Mesenchymal stem cell (in vitro differentiated cells and primary cell): Measurements from ENCODE around the gene MYO1D.

Experiments
- DNase-seq: peaks from one replicate; pipeline ENCODE4 v3.0.0-alpha.2; 2013
- H2AFZ ChIP-seq: one replicate; pipeline ENCODE4 v1.6.1; 2013; ENCODE audit warnings: low read depth, mild to moderate bottlenecking, control low read depth, inconsistent platforms, low read length, moderate library complexity
- H2AK5ac ChIP-seq: 2 replicates; pipeline ENCODE4 v1.6.1; 2013; ENCODE audit warnings: low read length, moderate library complexity, mild to moderate bottlenecking, inconsistent platforms; ENCODE audit not compliant: severe bottlenecking
- H2BK120ac ChIP-seq: one replicate; pipeline ENCODE4 v1.6.1; 2013; ENCODE audit warnings: low read depth, mild to moderate bottlenecking, inconsistent platforms, low read length, moderate library complexity
- H2BK12ac ChIP-seq, 2 experiments: one replicate each; pipeline ENCODE4 v1.6.1; 2013; ENCODE audit warnings: inconsistent platforms in 2 of 2, low read length in 2 of 2, mild to moderate bottlenecking in 2 of 2, moderate library complexity in 2 of 2, control low read depth in 1 of 2
- H2BK15ac ChIP-seq: one replicate; pipeline ENCODE4 v1.6.1; 2013; ENCODE audit warnings: mild to moderate bottlenecking, low read depth, inconsistent platforms; ENCODE audit not compliant: poor library complexity, severe bottlenecking
- H2BK5ac ChIP-seq: 2 replicates; pipeline ENCODE4 v1.6.1; 2013; ENCODE audit warnings: low read depth, mild to moderate bottlenecking, low read length, control low read depth, inconsistent platforms; ENCODE audit not compliant: poor library complexity, severe bottlenecking
- H3K14ac ChIP-seq, 2 experiments: one replicate each; pipeline ENCODE4 v1.6.1; 2013; ENCODE audit warnings: inconsistent platforms in 2 of 2, low read length in 2 of 2, control low read depth in 1 of 2, mild to moderate bottlenecking in 1 of 2, moderate library complexity in 1 of 2
- H3K18ac ChIP-seq, 2 experiments: one replicate each; pipeline ENCODE4 v1.6.1; 2013; ENCODE audit warnings: inconsistent platforms in 2 of 2, low read length in 2 of 2, control low read depth in 1 of 2, low read depth in 1 of 2, mild to moderate bottlenecking in 1 of 2
- H3K23ac ChIP-seq, 2 experiments: one replicate each; pipeline ENCODE4 v1.6.1; 2013; ENCODE audit warnings: inconsistent platforms in 2 of 2, low read length in 2 of 2, mild to moderate bottlenecking in 2 of 2, moderate library complexity in 2 of 2, control low read depth in 1 of 2
- H3K27ac ChIP-seq: 2 replicates; pipeline ENCODE4 v1.5.1; 2013; ENCODE audit warnings: mild to moderate bottlenecking, moderate library complexity, low read length, control low read depth, inconsistent platforms; ENCODE audit not compliant: poor library complexity, severe bottlenecking
- H3K27me3 ChIP-seq, 2 experiments: 2 replicates each; pipeline versions ENCODE4 v1.6.1 to v1.7.0; 2013; ENCODE audit warnings: low read length in 2 of 2, mild to moderate bottlenecking in 2 of 2, moderate library complexity in 2 of 2, control low read depth in 1 of 2, inconsistent platforms in 1 of 2; ENCODE audit not compliant: control insufficient read depth in 1 of 2, insufficient read depth in 1 of 2
- H3K36me3 ChIP-seq, 2 experiments: 2 replicates each; pipeline versions ENCODE4 v1.6.1 to v1.7.0; 2013; ENCODE audit warnings: low read length in 2 of 2, control low read depth in 1 of 2, inconsistent platforms in 1 of 2, low read depth in 1 of 2, mild to moderate bottlenecking in 1 of 2; ENCODE audit not compliant: insufficient read depth in 2 of 2, control insufficient read depth in 1 of 2
- H3K4ac ChIP-seq, 2 experiments: one replicate each; pipeline ENCODE4 v1.6.1; 2013; ENCODE audit warnings: inconsistent platforms in 2 of 2, low read length in 2 of 2, mild to moderate bottlenecking in 2 of 2, moderate library complexity in 2 of 2, control low read depth in 1 of 2, low read depth in 1 of 2
- H3K4me1 ChIP-seq: 2 replicates; pipeline ENCODE4 v1.6.1; 2013; ENCODE audit warnings: low read depth, low read length, control low read depth; ENCODE audit not compliant: control insufficient read depth, insufficient read depth
- H3K4me2 ChIP-seq: 2 replicates; pipeline ENCODE4 v1.6.1; 2013; ENCODE audit warnings: low read length, mild to moderate bottlenecking, inconsistent platforms; ENCODE audit not compliant: poor library complexity, severe bottlenecking
- H3K4me3 ChIP-seq, 2 experiments: 2 replicates each; pipeline versions ENCODE4 v1.5.1 to v1.7.0; 2013; ENCODE audit warnings: low read length in 2 of 2, mild to moderate bottlenecking in 2 of 2, control low read depth in 1 of 2, low read depth in 1 of 2; ENCODE audit not compliant: insufficient read depth in 1 of 2
- H3K79me1 ChIP-seq: replicated peaks from 2 replicates; pipeline ENCODE4 v1.6.1; 2013; ENCODE audit warnings: mild to moderate bottlenecking, control low read depth, low read length, inconsistent platforms; ENCODE audit not compliant: poor library complexity, severe bottlenecking
- H3K9ac ChIP-seq: 2 replicates; pipeline ENCODE4 v1.7.0; 2013; ENCODE audit warnings: mild to moderate bottlenecking, low read length, moderate library complexity
- H3K9me3 ChIP-seq: 2 replicates; pipeline ENCODE4 v1.7.0; 2013; ENCODE audit warnings: mild to moderate bottlenecking, low read length; ENCODE audit not compliant: control insufficient read depth
- H4K8ac ChIP-seq: one replicate; pipeline ENCODE4 v1.6.1; 2013; ENCODE audit warnings: inconsistent platforms, mild to moderate bottlenecking, low read length, moderate library complexity
- H4K91ac ChIP-seq: one replicate; pipeline ENCODE4 v1.6.1; 2013; ENCODE audit warnings: mild to moderate bottlenecking, low read length, inconsistent platforms
- WGBS: methylation state at CpG from one replicate; pipeline ENCODE4 v1.1.7; 2013; ENCODE audit warnings: mixed read lengths; 5-methylcytosine and 5-hydroxymethylcytosine counted together

MYO1D gene

DNA sequence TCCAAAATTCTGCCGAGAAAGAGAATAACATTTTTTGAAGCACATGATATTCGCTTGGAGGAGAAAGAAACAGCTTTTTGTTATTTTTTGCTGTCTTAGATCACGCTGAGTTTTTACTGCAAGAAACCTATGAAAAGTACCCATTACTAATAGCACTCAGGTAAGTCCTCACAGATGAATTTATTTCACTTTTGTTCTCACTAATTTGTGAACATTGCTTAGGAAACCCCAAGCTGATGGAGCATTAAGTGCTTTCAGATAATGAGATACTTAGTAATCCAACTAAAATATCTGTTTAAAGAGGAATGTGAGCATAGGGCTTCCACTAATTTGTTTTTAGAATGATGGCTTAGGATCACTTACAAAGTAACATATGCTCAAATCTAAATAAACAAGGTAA lies 45.7 kb downstream of the MYO1D start:
- H3K14ac ChIP-seq = no peak overlapping the region
- H3K27me3 ChIP-seq = no peaks in the 10 kb centered on the region
- no peak overlapping the region for H3K27ac ChIP-seq
- H3K23ac ChIP-seq = no peak overlapping the region
- no peak overlapping the region for H3K18ac ChIP-seq
- H3K4me2 ChIP-seq = no peak overlapping the region
- no peak overlapping the region for H2AFZ ChIP-seq
- no peak overlapping the region for H3K9ac ChIP-seq
- H3K4me1 ChIP-seq = no peaks in the 10 kb centered on the region
- no peak overlapping the region for H2BK5ac ChIP-seq
- WGBS = 100% methylated on average over 2 of the region's 3 CpGs
- no peak overlapping the region for H3K4me3 ChIP-seq
- no peak overlapping the region for H2BK120ac ChIP-seq
- no peak for DNase-seq
- no peak overlapping the region for H4K8ac ChIP-seq
- no peak overlapping the region for H3K4ac ChIP-seq
- no peak overlapping the region for H2AK5ac ChIP-seq
- no peaks in the 10 kb centered on the region for H3K79me1 ChIP-seq
- H4K91ac ChIP-seq = no peak overlapping the region
- H2BK15ac ChIP-seq = no peak overlapping the region
- H2BK12ac ChIP-seq = no peak overlapping the region
- H3K9me3 ChIP-seq = no peaks in the 10 kb centered on the region
- H3K36me3 ChIP-seq = no peaks in the 10 kb centered on the region

DNA sequence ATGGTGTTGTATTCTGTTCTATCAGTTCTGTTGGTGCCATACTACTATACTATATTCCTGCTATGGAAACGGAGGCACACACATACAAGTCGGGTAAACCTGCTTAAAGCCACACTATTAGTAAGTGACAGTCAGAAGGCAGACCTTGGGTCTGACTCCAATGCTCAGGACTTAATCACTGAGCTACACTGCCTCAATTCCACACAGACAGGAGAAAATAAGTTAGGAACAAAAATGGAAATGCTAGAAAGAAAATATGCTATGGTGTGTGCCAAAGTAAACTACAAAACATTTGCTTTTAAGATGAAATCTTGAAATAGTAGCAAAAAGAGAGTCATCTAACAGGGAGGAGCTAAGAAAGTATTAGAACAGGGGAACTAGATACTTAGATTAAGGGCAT lies 48.1 kb downstream of the MYO1D start:
- H2BK5ac ChIP-seq = no peak overlapping the region
- H3K4ac ChIP-seq = no peak overlapping the region
- H4K8ac ChIP-seq = no peak overlapping the region
- H3K79me1 ChIP-seq = no peaks in the 10 kb centered on the region
- no peak for DNase-seq
- no peak overlapping the region for H3K18ac ChIP-seq
- no peak overlapping the region for H2BK120ac ChIP-seq
- H4K91ac ChIP-seq = no peak overlapping the region
- H3K9ac ChIP-seq = peak overlapping the region; percentile 78
- peak overlapping the region in 1 of 2 experiments; percentile 62 for H3K4me3 ChIP-seq
- H3K4me1 ChIP-seq = no peaks in the 10 kb centered on the region
- H3K36me3 ChIP-seq = no peaks in the 10 kb centered on the region
- H2BK15ac ChIP-seq = no peak overlapping the region
- no peak overlapping the region for H3K27ac ChIP-seq
- WGBS = 89% methylated on average over 2 of the region's 2 CpGs
- H2AFZ ChIP-seq = no peak overlapping the region
- H3K4me2 ChIP-seq = no peak overlapping the region
- H3K23ac ChIP-seq = no peak overlapping the region
- H3K14ac ChIP-seq = no peak overlapping the region
- no peak overlapping the region for H2BK12ac ChIP-seq
- no peaks in the 10 kb centered on the region for H3K27me3 ChIP-seq
- no peaks in the 10 kb centered on the region for H3K9me3 ChIP-seq
- no peak overlapping the region for H2AK5ac ChIP-seq

GRCh38 chr17:32827227-32827626 lies 49.7 kb downstream of the MYO1D start:
- no peaks in the 10 kb centered on the region for H3K27me3 ChIP-seq
- no peak overlapping the region for H2BK15ac ChIP-seq
- no peak overlapping the region for H3K14ac ChIP-seq
- no peak overlapping the region for H2BK5ac ChIP-seq
- peak overlapping the region; percentile 78 for H3K9ac ChIP-seq
- H2BK120ac ChIP-seq = no peak overlapping the region
- H3K36me3 ChIP-seq = no peaks in the 10 kb centered on the region
- no peak overlapping the region for H3K18ac ChIP-seq
- H3K4me3 ChIP-seq = peak overlapping the region in 1 of 2 experiments; percentile 16
- H2AK5ac ChIP-seq = no peak overlapping the region
- H3K4me2 ChIP-seq = no peak overlapping the region
- no peaks in the 10 kb centered on the region for H3K79me1 ChIP-seq
- H3K4me1 ChIP-seq = no peaks in the 10 kb centered on the region
- H3K27ac ChIP-seq = no peak overlapping the region
- H3K23ac ChIP-seq = no peak overlapping the region
- H4K8ac ChIP-seq = no peak overlapping the region
- no peak overlapping the region for H2AFZ ChIP-seq
- H3K9me3 ChIP-seq = no peaks in the 10 kb centered on the region
- DNase-seq = no peak
- no peak overlapping the region for H3K4ac ChIP-seq
- no peak overlapping the region for H2BK12ac ChIP-seq
- no peak overlapping the region for H4K91ac ChIP-seq

DNA sequence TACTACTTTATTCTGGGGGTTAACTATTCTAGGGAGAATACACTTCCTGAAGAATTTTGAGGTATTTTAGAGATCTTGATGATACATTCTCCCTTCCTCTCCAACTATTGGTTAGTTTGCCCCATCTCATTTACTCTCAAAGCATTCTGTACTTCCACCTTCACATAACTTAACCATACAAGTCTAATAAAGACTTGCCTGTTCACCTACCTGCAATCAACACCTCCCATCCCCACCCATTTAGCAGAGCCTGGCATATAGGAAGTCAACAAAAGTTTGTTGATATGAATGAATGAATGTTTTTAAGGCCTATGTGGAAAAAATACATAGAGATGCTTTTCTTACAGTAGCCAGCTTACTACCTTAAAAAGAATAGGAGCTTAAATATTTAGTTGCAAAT lies 50.8 kb downstream of the MYO1D start:
- Histone ChIP-seq H3K18ac (no peak overlapping the region), H3K9ac (no peak overlapping the region), H2BK5ac (no peak overlapping the region), H3K23ac (no peak overlapping the region), H3K4me1 (no peaks in the 10 kb centered on the region), H4K8ac (no peak overlapping the region), H3K27ac (no peak overlapping the region), H2AFZ (no peak overlapping the region), H2AK5ac (no peak overlapping the region), H3K14ac (no peak overlapping the region), H3K36me3 (no peaks in the 10 kb centered on the region), H3K27me3 (no peaks in the 10 kb centered on the region), H3K4me2 (no peak overlapping the region), H3K4ac (no peak overlapping the region), H3K79me1 (no peaks in the 10 kb centered on the region), H2BK12ac (no peak overlapping the region), H3K4me3 (no peak overlapping the region), H3K9me3 (no peaks in the 10 kb centered on the region), H4K91ac (no peak overlapping the region), H2BK15ac (no peak overlapping the region), H2BK120ac (no peak overlapping the region)
- no peak for DNase-seq
